Hematopoietic multipotent progenitor cell treated with erythropoietin and hydrocortisone succinate and interleukin-3 and kit ligand, for 8 days (in vitro differentiated cells): ENCODE measurements around the gene DAB2IP.
"Not testable (repeated sequence)": the region's sequence is repeated elsewhere in the genome, so short reads cannot be mapped to it uniquely, and the experiment has no call there.

ENCODE experiments used
- DNase-seq: peaks from one replicate; pipeline ENCODE4 v3.0.0-alpha.2; 2015

The DAB2IP gene

GRCh38 chr9:121781701-121782464, 130.4 kb downstream of the DAB2IP start:
- no peak for DNase-seq

GRCh38 chr9:121782514-121783110, 131.2 kb downstream of the DAB2IP start:
- no peak for DNase-seq

GRCh38 chr9:121783111-121783510, 131.7 kb downstream of the DAB2IP start:
- no peak for DNase-seq

GRCh38 chr9:121783521-121784507, 132.4 kb downstream of the DAB2IP start:
- peak; percentile 44 for DNase-seq

- peak; percentile 12 for DNase-seq
Observed at GRCh38 chr9:121784731-121785411, 133.4 kb downstream of the DAB2IP start.

- no peak for DNase-seq
Observed at GRCh38 chr9:121785673-121786542, 134.5 kb downstream of the DAB2IP start.

GRCh38 chr9:121786543-121786948, 135.1 kb downstream of the DAB2IP start:
- DNase-seq, result no peak

- no peak for DNase-seq
Observed at GRCh38 chr9:121786998-121787422, 135.6 kb downstream of the DAB2IP start.

GRCh38 chr9:121788686-121789366, 137.4 kb downstream of the DAB2IP start:
- no peak for DNase-seq

GRCh38 chr9:121790841-121791240, 139.4 kb downstream of the DAB2IP start:
- peak; percentile 33 for DNase-seq

- not testable (repeated sequence) for DNase-seq
Observed at GRCh38 chr9:121792476-121792875, 141.0 kb downstream of the DAB2IP start.

- not testable (repeated sequence) for DNase-seq
Observed at GRCh38 chr9:121794334-121794733, 142.9 kb downstream of the DAB2IP start.

- no peak for DNase-seq
Observed at GRCh38 chr9:121797081-121797480, 145.6 kb downstream of the DAB2IP start.

GRCh38 chr9:121798941-121799340, 147.5 kb downstream of the DAB2IP start:
- DNase-seq, result no peak

GRCh38 chr9:121800376-121800775, 148.9 kb downstream of the DAB2IP start:
- no peak for DNase-seq

GRCh38 chr9:121801579-121801978, 150.1 kb downstream of the DAB2IP start:
- peak; percentile 60 for DNase-seq

GRCh38 chr9:121802753-121803152, 151.3 kb downstream of the DAB2IP start:
- no peak for DNase-seq

- no peak for DNase-seq
Observed at GRCh38 chr9:121807069-121807822, 155.8 kb downstream of the DAB2IP start.

GRCh38 chr9:121807823-121808278, 156.4 kb downstream of the DAB2IP start:
- no peak for DNase-seq

- DNase-seq, result no peak
Observed at GRCh38 chr9:121808781-121809180, 157.3 kb downstream of the DAB2IP start.
